Measurements from ENCODE around the gene BARHL2. TPM values are rescaled to one million over a fixed set of nuclear protein-coding genes. Genes with fewer than 3 reads are reported as not detected.

BARHL2 gene
- polyA plus RNA-seq, 1 experiment = not detected

DNA sequence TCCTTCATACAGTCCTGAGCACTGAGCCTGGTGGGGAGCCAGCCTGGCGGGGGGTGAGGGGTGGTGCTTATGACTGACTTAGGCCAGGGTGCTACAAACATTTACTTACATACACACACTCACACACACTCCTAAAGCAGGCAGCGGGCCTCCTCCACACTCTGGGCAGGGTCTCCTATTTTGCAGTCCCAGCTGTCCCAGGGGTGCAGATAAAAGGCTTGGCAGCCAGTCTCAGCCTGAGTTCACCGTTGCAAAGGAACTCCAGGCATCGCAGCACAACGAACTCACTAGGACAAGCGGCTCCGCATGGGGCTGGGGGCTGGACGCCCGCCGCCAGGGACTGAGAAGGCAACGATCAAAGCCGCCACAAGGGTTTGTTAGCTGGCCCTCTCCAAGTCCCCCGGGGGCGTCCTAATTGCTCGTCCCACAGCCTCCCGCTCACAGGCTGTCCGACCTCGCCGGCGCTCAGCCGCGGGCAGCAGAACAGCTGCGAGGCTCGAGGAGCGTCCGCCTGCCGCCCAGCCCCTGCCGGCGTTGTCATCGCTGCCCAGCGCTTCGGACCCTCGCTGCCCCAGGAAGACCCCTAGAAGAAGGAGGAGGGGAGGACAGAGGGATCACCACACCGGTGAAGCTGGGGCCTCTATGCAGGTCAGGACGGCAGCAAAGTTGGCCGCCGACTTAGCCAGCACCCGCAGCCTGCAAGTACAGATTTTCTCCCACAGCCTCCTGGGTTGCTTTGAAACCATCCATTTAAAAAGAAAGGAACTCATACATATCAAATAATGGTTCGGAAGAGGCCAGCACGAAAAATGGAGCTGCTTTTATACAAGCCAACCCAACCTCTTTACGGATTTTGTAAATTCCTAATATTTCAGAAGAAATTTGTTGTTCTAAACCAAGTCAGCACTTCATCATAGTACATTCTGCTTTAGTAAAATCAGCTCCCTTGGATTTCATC is 6.2 kb downstream of the BARHL2 start:
- DNase-seq (ENCODE audit: low read depth, low spot score) = no peak
- CTCF ChIA-PET = interaction anchor here (0.9 to 1.2 kb wide), 3 partner anchors 11 to 572 kb away, joined by 3 to 7 read pairs (median 4); no protein-coding TSS in a partner anchor
- H3K9me3 ChIP-seq (ENCODE audit: control insufficient read depth, insufficient read depth, low read length) = peaks cover 5% of the 10 kb centered on the region; the same call in 1 of the 2 replicates
- H3K27me3 ChIP-seq (ENCODE audit: control insufficient read depth, insufficient read depth, low read length) = peaks cover 91% of the 10 kb centered on the region
- H3K4me3 ChIP-seq (ENCODE audit: low read depth, low read length) = no peak overlapping the region
- POLR2A ChIA-PET = no interaction called here
- H3K27ac ChIP-seq (ENCODE audit: low read depth, low read length) = no peak overlapping the region
- TF ChIP-seq, protein P1, sequence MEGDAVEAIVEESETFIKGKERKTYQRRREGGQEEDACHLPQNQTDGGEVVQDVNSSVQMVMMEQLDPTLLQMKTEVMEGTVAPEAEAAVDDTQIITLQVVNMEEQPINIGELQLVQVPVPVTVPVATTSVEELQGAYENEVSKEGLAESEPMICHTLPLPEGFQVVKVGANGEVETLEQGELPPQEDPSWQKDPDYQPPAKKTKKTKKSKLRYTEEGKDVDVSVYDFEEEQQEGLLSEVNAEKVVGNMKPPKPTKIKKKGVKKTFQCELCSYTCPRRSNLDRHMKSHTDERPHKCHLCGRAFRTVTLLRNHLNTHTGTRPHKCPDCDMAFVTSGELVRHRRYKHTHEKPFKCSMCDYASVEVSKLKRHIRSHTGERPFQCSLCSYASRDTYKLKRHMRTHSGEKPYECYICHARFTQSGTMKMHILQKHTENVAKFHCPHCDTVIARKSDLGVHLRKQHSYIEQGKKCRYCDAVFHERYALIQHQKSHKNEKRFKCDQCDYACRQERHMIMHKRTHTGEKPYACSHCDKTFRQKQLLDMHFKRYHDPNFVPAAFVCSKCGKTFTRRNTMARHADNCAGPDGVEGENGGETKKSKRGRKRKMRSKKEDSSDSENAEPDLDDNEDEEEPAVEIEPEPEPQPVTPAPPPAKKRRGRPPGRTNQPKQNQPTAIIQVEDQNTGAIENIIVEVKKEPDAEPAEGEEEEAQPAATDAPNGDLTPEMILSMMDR (IDR thresholded peaks at IDR 0.05; ENCODE audit: low read depth, low read length) = no peak

DNA sequence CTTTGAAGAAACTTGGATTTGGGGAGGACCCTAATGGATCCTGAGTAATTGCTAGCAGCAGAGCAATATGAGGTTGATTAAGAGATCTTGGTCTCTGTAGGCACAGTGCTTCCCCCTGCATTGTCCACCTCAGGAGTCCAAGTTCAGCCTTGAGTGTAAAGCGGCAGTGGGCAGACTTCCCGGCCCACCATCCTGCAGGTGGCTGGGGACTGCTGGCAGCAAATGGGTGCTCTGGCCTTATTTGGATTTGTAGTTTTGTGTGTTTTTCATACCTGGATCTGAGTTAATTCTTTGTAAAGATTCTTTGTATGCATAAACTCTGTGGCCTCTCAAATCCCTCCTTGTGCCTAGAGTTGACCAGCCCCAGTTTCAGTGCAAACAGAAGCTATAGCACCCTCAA is 7.6 kb downstream of the BARHL2 start:
- no peak overlapping the region for H3K27ac ChIP-seq (ENCODE audit: low read depth, low read length)
- H3K27me3 ChIP-seq (ENCODE audit: control insufficient read depth, insufficient read depth, low read length) = peaks cover 89% of the 10 kb centered on the region
- POLR2A ChIA-PET = no interaction called here
- H3K9me3 ChIP-seq (ENCODE audit: control insufficient read depth, insufficient read depth, low read length) = peaks cover 5% of the 10 kb centered on the region; the same call in 1 of the 2 replicates
- no peak for DNase-seq (ENCODE audit: low read depth, low spot score)
- H3K4me3 ChIP-seq (ENCODE audit: low read depth, low read length) = no peak overlapping the region
- CTCF ChIA-PET = no interaction called here
- TF ChIP-seq, protein P1 (IDR thresholded peaks at IDR 0.05; ENCODE audit: low read depth, low read length) = no peak

DNA sequence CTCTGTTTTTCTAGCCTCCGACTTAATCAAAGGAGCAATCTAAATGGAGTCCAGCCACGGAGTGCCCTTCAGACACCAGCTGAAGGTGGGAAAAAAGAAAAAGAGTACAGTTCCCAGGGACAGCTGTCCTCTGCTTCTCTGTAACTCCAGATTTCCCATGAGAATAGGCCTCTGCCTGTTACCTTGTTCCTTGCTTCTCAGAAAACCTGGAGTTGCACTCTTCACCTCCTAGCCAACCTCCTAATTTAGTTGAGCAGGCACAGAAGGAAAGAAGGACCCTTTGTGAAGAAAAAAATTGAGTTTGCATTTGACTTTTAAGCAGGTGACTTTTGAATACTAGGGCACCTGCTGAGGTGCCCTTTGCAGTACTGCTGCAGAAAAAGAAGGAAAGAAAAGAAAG is 8.3 kb downstream of the BARHL2 start:
- CTCF ChIA-PET = no interaction called here
- POLR2A ChIA-PET = no interaction called here
- H3K9me3 ChIP-seq (ENCODE audit: control insufficient read depth, insufficient read depth, low read length) = peaks cover 5% of the 10 kb centered on the region; the same call in 1 of the 2 replicates
- H3K4me3 ChIP-seq (ENCODE audit: low read depth, low read length) = no peak overlapping the region
- TF ChIP-seq, protein P1 (IDR thresholded peaks at IDR 0.05; ENCODE audit: low read depth, low read length) = no peak
- DNase-seq (ENCODE audit: low read depth, low spot score) = no peak
- no peak overlapping the region for H3K27ac ChIP-seq (ENCODE audit: low read depth, low read length)
- H3K27me3 ChIP-seq (ENCODE audit: control insufficient read depth, insufficient read depth, low read length) = peaks cover 85% of the 10 kb centered on the region

DNA sequence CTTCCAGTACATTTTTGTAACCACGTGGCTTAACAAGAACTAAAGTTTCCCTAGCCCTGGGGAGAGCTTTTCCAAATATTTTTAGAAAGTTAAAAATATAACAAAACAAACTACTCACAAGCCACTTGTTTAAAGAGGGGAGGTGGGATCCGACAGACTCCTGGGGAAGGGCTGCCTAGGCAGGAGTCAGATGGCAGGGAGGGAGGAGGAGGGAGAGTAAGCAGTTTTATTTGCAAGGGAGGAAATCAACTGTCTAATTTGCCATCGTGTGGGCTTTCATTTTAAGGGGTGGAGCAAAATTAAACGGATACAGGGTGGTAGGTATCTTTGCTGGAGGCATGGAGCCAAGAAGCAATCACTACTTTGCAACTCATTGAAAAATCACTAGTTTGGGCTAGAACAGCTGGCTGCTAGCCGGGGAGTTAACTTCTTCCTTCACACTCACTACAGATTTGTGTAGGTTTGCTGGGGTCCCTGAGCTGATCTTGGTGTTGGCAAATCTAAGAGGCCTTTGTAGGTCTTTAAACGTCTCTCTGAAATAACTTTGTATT is 8.8 kb downstream of the BARHL2 start:
- no peak for DNase-seq (ENCODE audit: low read depth, low spot score)
- POLR2A ChIA-PET = no interaction called here
- TF ChIP-seq, protein P1 (IDR thresholded peaks at IDR 0.05; ENCODE audit: low read depth, low read length) = no peak

DNA sequence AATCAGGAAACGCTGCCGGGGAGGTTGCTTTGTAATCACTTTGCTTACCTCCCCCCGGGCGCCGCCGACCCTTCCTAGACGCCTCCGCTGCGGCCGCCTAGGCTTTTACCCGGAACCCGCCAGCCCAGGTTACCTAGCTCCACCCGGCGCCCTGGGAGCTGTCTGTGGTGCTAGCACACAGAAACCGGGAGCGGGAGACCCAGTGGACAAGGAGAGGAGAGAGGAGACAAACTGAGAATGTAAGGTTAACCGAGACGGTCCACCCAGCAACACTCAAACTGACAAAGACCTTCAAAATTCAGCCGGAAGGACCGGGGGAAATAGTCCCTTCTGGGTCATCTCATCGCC is 9.8 kb downstream of the BARHL2 start:
- ChIA-PET POLR2A (no interaction called here), CTCF (interaction anchor here (1.2 kb wide), 1 partner anchor 14 kb away, joined by 3 read pairs; no protein-coding TSS in a partner anchor)
- DNase-seq (ENCODE audit: low read depth, low spot score) = no peak
- H3K27me3 ChIP-seq (ENCODE audit: control insufficient read depth, insufficient read depth, low read length) = peaks cover 71% of the 10 kb centered on the region
- TF ChIP-seq, protein P1 (IDR thresholded peaks at IDR 0.05; ENCODE audit: low read depth, low read length) = no peak
- H3K4me3 ChIP-seq (ENCODE audit: low read depth, low read length) = no peak overlapping the region
- no peak overlapping the region for H3K27ac ChIP-seq (ENCODE audit: low read depth, low read length)
- peaks cover 5% of the 10 kb centered on the region; the same call in 1 of the 2 replicates for H3K9me3 ChIP-seq (ENCODE audit: control insufficient read depth, insufficient read depth, low read length)

More for the DNA sequence above, 8.8 kb downstream of the BARHL2 start:
- H3K9me3 ChIP-seq (ENCODE audit: control insufficient read depth, insufficient read depth, low read length) = peaks cover 5% of the 10 kb centered on the region; the same call in 1 of the 2 replicates
- no peak overlapping the region for H3K4me3 ChIP-seq (ENCODE audit: low read depth, low read length)
- H3K27ac ChIP-seq (ENCODE audit: low read depth, low read length) = no peak overlapping the region
- CTCF ChIA-PET = no interaction called here
- H3K27me3 ChIP-seq (ENCODE audit: control insufficient read depth, insufficient read depth, low read length) = peaks cover 80% of the 10 kb centered on the region
